Suprapubic skin (tissue), 4 donors: ENCODE data around the gene PCDH15. TPM values are rescaled to one million over a fixed set of nuclear protein-coding genes. Genes with fewer than 3 reads are reported as not detected.

Experiments used
- DNase-seq, 2 donors: peaks; one replicate each; pipeline ENCODE4 v3.0.0-alpha.2; 2019; ENCODE audit warnings: low spot score in 2 of 2
- H3K27ac ChIP-seq: fragments of 200-600 bp; sonication (generic); one replicate; pipeline ENCODE4 v1.5.1; 2019
- H3K27me3 ChIP-seq: fragments of 200-600 bp; sonication (generic); one replicate; pipeline ENCODE4 v1.5.1; 2019
- H3K36me3 ChIP-seq: fragments of 200-600 bp; sonication (generic); one replicate; pipeline ENCODE4 v1.5.1; 2019
- H3K4me1 ChIP-seq: fragments of 200-600 bp; sonication (generic); one replicate; pipeline ENCODE4 v1.5.1; 2019
- H3K4me3 ChIP-seq: fragments of 200-600 bp; sonication (generic); one replicate; pipeline ENCODE4 v1.5.1; 2019; ENCODE audit warnings: mild to moderate bottlenecking
- H3K9me3 ChIP-seq: fragments of 200-600 bp; sonication (generic); one replicate; pipeline ENCODE4 v1.5.1; 2019
- CTCF ChIP-seq, 2 donors: fragments of 200-600 bp in 1 of 2; fragments of 450-650 bp in 1 of 2; sonication (generic) in 1 of 2; IDR thresholded peaks; one replicate each; pipeline ENCODE4 v1.5.1; 2016 to 2019; ENCODE audit warnings: antibody characterized with exemption in 2 of 2, mild to moderate bottlenecking in 1 of 2, moderate library complexity in 1 of 2
- EP300 ChIP-seq: sonication (generic); formaldehyde crosslinking; IDR thresholded peaks from one replicate; pipeline ENCODE4 v1.6.1; 2017; ENCODE audit warnings: antibody characterized with exemption
- POLR2A ChIP-seq, 2 donors: fragments of 450-650 bp; IDR thresholded peaks; one replicate each; pipeline ENCODE4 v1.6.1; 2017; ENCODE audit warnings: antibody characterized with exemption in 2 of 2, mild to moderate bottlenecking in 2 of 2, moderate library complexity in 2 of 2
- POLR2AphosphoS5 ChIP-seq, 3 donors: sonication (generic); formaldehyde crosslinking; IDR thresholded peaks; one replicate each; pipeline ENCODE4 v1.6.1; 2017; ENCODE audit warnings: antibody characterized with exemption in 3 of 3
- WGBS: methylation state at CpG from one replicate; pipeline ENCODE4 v1.1.5; 2018; 5-methylcytosine and 5-hydroxymethylcytosine counted together
- total RNA-seq, 4 donors: library from RNA; depleted of rRNA; stranded (reverse); fragments of >200 nt; gene quantifications; one replicate each; pipeline ENCODE4 v1.1.0, GENCODE V29; 2016

The PCDH15 gene
- total RNA-seq, 4 donors from 2014 or later: 0.11 TPM; not detected in 3

- Histone ChIP-seq H3K27ac (no peak overlapping the region), H3K36me3 (no peaks in the 10 kb centered on the region), H3K9me3 (no peaks in the 10 kb centered on the region), H3K4me1 (no peaks in the 10 kb centered on the region), H3K27me3 (no peaks in the 10 kb centered on the region), H3K4me3 (no peak overlapping the region)
- WGBS: 91% methylated on average over 2 of the region's 2 CpGs
- no peak for DNase-seq
- TF ChIP-seq POLR2A (IDR thresholded peaks at IDR 0.05): no peak
- TF ChIP-seq CTCF (IDR thresholded peaks at IDR 0.05): no peak
- no peak for TF ChIP-seq POLR2AphosphoS5 (IDR thresholded peaks at IDR 0.05)
- TF ChIP-seq EP300: no peak
Measured at GRCh38 chr10:54577682-54578081, 223.3 kb downstream of the PCDH15 start.

- H3K4me1 ChIP-seq: no peaks in the 10 kb centered on the region
- WGBS: 60% methylated on average over 5 of the region's 5 CpGs
- no peak for TF ChIP-seq POLR2A (IDR thresholded peaks at IDR 0.05)
- TF ChIP-seq EP300: no peak
- no peak for TF ChIP-seq CTCF (IDR thresholded peaks at IDR 0.05)
- TF ChIP-seq POLR2AphosphoS5 (IDR thresholded peaks at IDR 0.05): no peak
Measured at GRCh38 chr10:54576541-54576940, 224.5 kb downstream of the PCDH15 start.

DNA sequence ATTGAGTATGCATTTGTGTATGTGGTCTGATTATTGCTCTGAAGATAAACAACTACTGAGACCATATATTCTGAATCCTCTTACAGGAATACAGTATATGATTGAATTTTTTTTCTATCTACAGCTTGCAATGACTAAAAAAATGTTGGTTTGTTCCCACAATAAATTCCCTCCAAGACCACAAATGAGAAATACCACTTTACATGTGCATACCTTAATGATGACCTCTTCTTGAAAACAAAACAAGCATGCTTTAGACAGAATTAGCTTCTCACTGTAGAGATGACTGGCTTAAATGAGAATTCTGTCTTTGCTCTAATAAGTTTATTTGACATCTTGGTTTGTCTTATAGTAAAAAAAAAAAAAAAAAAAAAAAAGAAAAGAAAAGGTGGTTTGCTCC is 241.5 kb downstream of the PCDH15 start:
- no peaks in the 10 kb centered on the region for H3K27me3 ChIP-seq
- H3K4me3 ChIP-seq: no peak overlapping the region
- no peak overlapping the region for H3K27ac ChIP-seq
- H3K4me1 ChIP-seq: no peaks in the 10 kb centered on the region
- no peaks in the 10 kb centered on the region for H3K36me3 ChIP-seq
- no peaks in the 10 kb centered on the region for H3K9me3 ChIP-seq
- no peak for DNase-seq
- no peak for TF ChIP-seq EP300
- TF ChIP-seq POLR2A (IDR thresholded peaks at IDR 0.05): no peak
- no peak for TF ChIP-seq CTCF (IDR thresholded peaks at IDR 0.05)
- no peak for TF ChIP-seq POLR2AphosphoS5 (IDR thresholded peaks at IDR 0.05)

More at GRCh38 chr10:54576541-54576940, 224.5 kb downstream of the PCDH15 start:
- Histone ChIP-seq H3K4me3 (no peak overlapping the region), H3K9me3 (no peaks in the 10 kb centered on the region), H3K36me3 (no peaks in the 10 kb centered on the region), H3K27me3 (no peaks in the 10 kb centered on the region), H3K27ac (no peak overlapping the region)
- no peak for DNase-seq

- no peak for DNase-seq
- no peak overlapping the region for H3K4me3 ChIP-seq
- H3K36me3 ChIP-seq: no peaks in the 10 kb centered on the region
- H3K9me3 ChIP-seq: no peaks in the 10 kb centered on the region
- no peak for TF ChIP-seq CTCF (IDR thresholded peaks at IDR 0.05)
- no peaks in the 10 kb centered on the region for H3K27me3 ChIP-seq
- H3K27ac ChIP-seq: no peak overlapping the region
- WGBS: 95% methylated on average over 2 of the region's 2 CpGs
- no peaks in the 10 kb centered on the region for H3K4me1 ChIP-seq
Measured at GRCh38 chr10:54554028-54554427, 247.0 kb downstream of the PCDH15 start.

- H3K4me3 ChIP-seq: no peak overlapping the region
- no peak overlapping the region for H3K27ac ChIP-seq
- WGBS: 48% methylated on average over 3 of the region's 3 CpGs
Measured at GRCh38 chr10:54550016-54550415, 251.0 kb downstream of the PCDH15 start.

More at GRCh38 chr10:54550016-54550415, 251.0 kb downstream of the PCDH15 start:
- no peak for DNase-seq
- TF ChIP-seq POLR2A (IDR thresholded peaks at IDR 0.05) (no peak), POLR2AphosphoS5 (IDR thresholded peaks at IDR 0.05) (no peak), CTCF (IDR thresholded peaks at IDR 0.05) (no peak), EP300 (no peak)
- no peaks in the 10 kb centered on the region for H3K27me3 ChIP-seq
- H3K4me1 ChIP-seq: no peaks in the 10 kb centered on the region
- no peaks in the 10 kb centered on the region for H3K36me3 ChIP-seq
- peaks cover under 1% of the 10 kb centered on the region for H3K9me3 ChIP-seq
